Stimulated activated CD4-positive, alpha-beta T cell treated with anti-CD3 and anti-CD28 coated beads, TNF-alpha, amount 100 ng/mL, for 48 hours (primary cell): ENCODE results near the gene C22orf23.

ENCODE experiments used
- DNase-seq, 3 donors: peaks; one replicate each; pipeline ENCODE4 v3.0.0-alpha.2; 2020; ENCODE audit warnings: low read depth in 3 of 3

Gene C22orf23

DNA sequence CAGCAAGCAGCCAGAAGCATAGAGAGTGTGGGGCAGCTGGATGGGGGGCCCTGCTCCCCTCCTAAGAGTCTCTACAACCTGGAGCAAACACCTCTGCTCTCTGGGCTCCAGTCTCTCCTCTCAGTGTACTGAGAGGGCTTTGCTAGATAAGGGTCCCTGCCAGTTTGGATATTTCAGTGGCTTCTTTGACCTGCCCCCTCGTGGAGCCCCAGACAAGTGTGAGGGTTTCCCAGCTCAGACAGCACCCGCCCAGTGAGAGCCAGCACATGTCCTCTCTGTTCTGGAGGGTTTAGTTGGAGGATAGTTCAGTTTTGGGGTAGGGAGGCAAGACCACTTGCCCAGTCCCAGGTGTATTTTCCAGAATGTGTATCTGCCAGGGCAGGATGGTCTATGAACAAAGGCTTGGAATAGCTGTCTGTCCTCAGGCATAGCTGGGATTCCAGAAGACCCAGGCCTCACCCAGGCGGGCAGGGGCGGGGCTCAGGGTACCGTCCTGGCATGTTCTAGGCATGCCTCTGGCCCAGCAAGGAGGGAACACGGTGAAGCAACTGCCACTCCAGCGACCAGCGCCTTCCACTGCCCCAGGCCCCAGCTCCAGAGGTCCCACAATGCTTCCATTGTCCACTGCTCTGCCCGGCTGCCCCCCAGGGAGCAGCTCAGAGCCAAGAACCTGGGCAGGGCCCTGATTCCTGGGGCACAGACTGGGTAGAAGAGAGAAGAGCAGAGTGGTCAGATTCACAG lies 54.8 kb downstream of the C22orf23 start:
- DNase-seq = no peak

GRCh38 chr22:37897807-37898206 lies 55.6 kb downstream of the C22orf23 start:
- DNase-seq = no peak

GRCh38 chr22:37896939-37897338 lies 56.5 kb downstream of the C22orf23 start:
- DNase-seq = no peak

DNA sequence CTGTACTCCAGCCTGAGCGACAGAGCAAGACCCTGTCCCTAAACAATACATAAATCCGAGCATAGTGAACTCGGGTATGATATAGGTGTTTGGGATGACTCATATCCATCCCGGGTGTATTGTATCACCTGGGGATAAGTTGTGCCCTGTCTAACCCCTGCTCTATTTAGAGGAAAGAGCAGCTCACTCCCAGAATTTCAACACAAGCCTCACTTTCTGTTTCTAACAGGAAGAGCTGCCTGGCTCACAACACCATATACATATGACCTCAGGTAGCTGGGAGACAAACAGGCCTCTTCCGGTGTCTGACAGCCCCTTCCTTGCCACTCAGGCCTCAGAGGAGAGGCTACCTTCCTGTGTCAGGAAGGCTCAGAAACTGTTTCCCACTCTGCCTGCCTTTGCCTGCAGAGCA lies 57.2 kb downstream of the C22orf23 start:
- no peak for DNase-seq

DNA sequence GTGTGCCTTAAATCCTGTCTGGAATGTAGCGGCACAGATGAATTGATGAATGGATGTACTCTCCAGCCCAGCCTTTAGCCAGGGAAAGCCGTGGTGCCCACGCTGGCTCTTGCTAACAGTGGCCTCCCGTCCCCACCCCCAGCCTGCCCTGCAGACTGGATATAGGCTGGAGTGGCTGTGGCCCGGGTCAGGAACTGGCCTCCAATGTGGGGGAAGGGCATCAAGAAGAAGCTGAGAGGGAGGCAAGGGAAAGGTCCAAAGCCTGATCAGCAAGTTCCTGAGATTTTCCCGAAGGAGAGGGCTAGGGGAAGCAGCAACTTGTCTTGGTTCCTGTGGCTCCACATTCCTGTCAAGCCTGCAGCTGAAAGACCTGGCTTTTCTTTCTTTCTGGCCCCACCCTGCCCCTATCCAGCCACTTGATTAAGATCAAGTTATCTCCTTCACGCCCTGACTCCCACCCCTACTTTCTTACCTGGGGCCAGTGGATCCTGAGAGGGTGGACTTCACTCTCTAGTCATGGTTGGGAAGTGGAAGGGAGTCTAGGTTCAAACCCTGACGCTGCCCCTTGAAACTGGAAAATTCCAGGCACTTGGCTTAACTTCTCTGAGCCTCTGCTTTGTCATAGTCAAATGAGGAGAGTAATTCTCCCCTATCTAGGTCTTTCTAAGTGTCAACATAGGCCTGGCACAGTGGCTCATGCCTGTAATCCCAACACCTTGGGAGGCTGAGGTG lies 58.3 kb downstream of the C22orf23 start:
- no peak for DNase-seq

DNA sequence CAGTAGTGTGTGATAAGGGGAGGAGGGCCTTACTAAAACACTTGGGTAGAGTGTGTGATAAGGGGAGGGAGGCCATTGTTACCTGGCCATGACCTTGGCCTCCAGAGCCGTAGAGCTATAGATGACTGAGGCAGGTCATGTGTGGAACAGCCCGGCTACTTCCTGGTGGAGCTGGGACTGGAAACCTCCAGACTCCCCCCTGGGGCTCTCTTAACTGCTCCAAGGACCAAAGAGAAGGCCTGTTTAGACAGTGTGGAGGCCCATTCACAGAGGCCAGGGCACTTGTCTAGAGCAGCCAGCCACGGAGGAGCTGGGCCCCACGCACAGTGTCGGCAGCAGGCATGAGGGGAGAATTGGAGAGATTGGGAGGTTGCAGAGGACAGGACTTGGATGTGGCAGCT lies 59.8 kb downstream of the C22orf23 start:
- DNase-seq = no peak
